A673 (cell line): Measurements from ENCODE around the gene FAM185A. TPM values are rescaled to one million over a fixed set of nuclear protein-coding genes. Genes with fewer than 3 reads are reported as not detected.

Experiments
- BruUV-seq: library from RNA; stranded (reverse); fragments of 400-500 nt; replicated peaks from 2 replicates; lab custom pipeline; 2021; lab: Mats Ljungman, UMichigan
- CTCF ChIA-PET: fragments of 300-600 bp; sonication (Branson Sonifier 250); formaldehyde crosslinking; loops from one replicate; lab custom pipeline; 2022; ENCODE audit warnings: antibody characterized with exemption; lab: Charles Lee
- POLR2A ChIA-PET: fragments of 300-600 bp; sonication (Branson Sonifier 250); formaldehyde crosslinking; loops from one replicate; lab custom pipeline; 2022; ENCODE audit warnings: antibody characterized with exemption; ENCODE audit not compliant: low non-redundant PET; lab: Charles Lee
- DNase-seq: peaks from one replicate; pipeline ENCODE4 v3.0.0-alpha.2; 2015; ENCODE audit warnings: low spot score
- H3K27ac ChIP-seq: fragments of 200-600 bp; sonication (generic); 2 replicates; pipeline ENCODE4 v1.5.1; 2016; ENCODE audit warnings: mixed run types, low read depth, mild to moderate bottlenecking, mixed read lengths, antibody characterized with exemption, low read length; ENCODE audit not compliant: poor library complexity, severe bottlenecking
- H3K27me3 ChIP-seq: fragments of 200-600 bp; sonication (generic); replicated peaks from 2 replicates; pipeline ENCODE4 v1.6.1; 2017; ENCODE audit warnings: mixed run types, low read depth, mild to moderate bottlenecking, mixed read lengths, antibody characterized with exemption, low read length; ENCODE audit not compliant: insufficient read depth, poor library complexity
- H3K36me3 ChIP-seq: fragments of 200-600 bp; sonication (generic); 2 replicates; pipeline ENCODE4 v1.6.1; 2016; ENCODE audit warnings: mixed run types, mild to moderate bottlenecking, mixed read lengths, antibody characterized with exemption, low read length; ENCODE audit not compliant: insufficient read depth, poor library complexity, severe bottlenecking
- H3K4me1 ChIP-seq: fragments of 200-600 bp; sonication (generic); 2 replicates; pipeline ENCODE4 v1.6.1; 2017; ENCODE audit warnings: mixed run types, mild to moderate bottlenecking, mixed read lengths, antibody characterized with exemption, low read length; ENCODE audit not compliant: insufficient read depth, poor library complexity, severe bottlenecking
- H3K4me3 ChIP-seq: fragments of 200-600 bp; sonication (generic); 2 replicates; pipeline ENCODE4 v1.5.1; 2016; ENCODE audit warnings: low read depth, mixed run types, mild to moderate bottlenecking, mixed read lengths, low read length; ENCODE audit not compliant: poor library complexity, severe bottlenecking
- H3K9me3 ChIP-seq: fragments of 200-600 bp; sonication (generic); 2 replicates; pipeline ENCODE4 v1.6.1; 2016; ENCODE audit warnings: mixed run types, low read depth, mild to moderate bottlenecking, mixed read lengths, antibody characterized with exemption, low read length; ENCODE audit not compliant: poor library complexity, severe bottlenecking
- EZH2 ChIP-seq: fragments of 200-600 bp; sonication (generic); IDR thresholded peaks from 2 replicates; pipeline ENCODE4 v1.6.1; 2017; ENCODE audit warnings: borderline replicate concordance, low read depth, mild to moderate bottlenecking, mixed read lengths, antibody characterized with exemption, low read length; ENCODE audit not compliant: poor library complexity, severe bottlenecking
- intact Hi-C: fragments of 100-400 bp; cut with micrococcal nuclease; formaldehyde crosslinking; loops from one replicate; pipeline ENCODE4 v1.10.0; 2022; ENCODE audit not compliant: unreplicated experiment
- total RNA-seq: library from RNA; stranded (reverse); gene quantifications from 2 replicates; pipeline ENCODE4 v1.2.3, GENCODE V29; 2021
- TF ChIP-seq, protein P1 (sequence below): fragments of 300-800, 200-600 bp; sonication (generic); conservative IDR thresholded peaks from 2 replicates; pipeline ENCODE4 v1.5.1; 2017; ENCODE audit warnings: low read depth, mild to moderate bottlenecking, antibody characterized with exemption, low read length, moderate library complexity, mixed read lengths

Gene FAM185A
- total RNA-seq, 1 experiment from 2014 or later: 4.6 TPM

DNA sequence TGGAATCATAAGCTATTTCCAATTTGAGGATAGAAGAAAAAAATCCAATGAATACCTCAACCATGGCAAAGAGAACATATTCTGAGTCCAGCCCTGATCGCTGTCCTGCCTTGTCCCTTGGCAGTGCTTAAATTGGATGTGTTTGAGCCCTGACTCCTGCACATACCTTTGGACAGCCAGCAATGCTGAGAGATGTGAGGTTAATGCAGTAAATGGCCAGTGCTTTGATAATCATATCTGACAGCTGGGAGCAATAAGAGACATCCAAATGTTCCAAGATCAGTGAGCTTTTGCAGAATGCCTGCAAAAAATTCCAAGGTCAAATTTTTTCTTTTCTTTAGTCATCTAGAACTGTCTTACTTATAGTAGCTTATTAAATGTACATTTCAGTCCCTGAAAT is 83.9 kb downstream of the FAM185A start:
- Histone ChIP-seq H3K27ac (no peak overlapping the region), H3K9me3 (no peaks in the 10 kb centered on the region), H3K4me3 (no peak overlapping the region), H3K4me1 (peaks cover 21% of the 10 kb centered on the region), H3K27me3 (no peaks in the 10 kb centered on the region), H3K36me3 (no peaks in the 10 kb centered on the region)
- no peak for TF ChIP-seq EZH2
- TF ChIP-seq, protein P1, sequence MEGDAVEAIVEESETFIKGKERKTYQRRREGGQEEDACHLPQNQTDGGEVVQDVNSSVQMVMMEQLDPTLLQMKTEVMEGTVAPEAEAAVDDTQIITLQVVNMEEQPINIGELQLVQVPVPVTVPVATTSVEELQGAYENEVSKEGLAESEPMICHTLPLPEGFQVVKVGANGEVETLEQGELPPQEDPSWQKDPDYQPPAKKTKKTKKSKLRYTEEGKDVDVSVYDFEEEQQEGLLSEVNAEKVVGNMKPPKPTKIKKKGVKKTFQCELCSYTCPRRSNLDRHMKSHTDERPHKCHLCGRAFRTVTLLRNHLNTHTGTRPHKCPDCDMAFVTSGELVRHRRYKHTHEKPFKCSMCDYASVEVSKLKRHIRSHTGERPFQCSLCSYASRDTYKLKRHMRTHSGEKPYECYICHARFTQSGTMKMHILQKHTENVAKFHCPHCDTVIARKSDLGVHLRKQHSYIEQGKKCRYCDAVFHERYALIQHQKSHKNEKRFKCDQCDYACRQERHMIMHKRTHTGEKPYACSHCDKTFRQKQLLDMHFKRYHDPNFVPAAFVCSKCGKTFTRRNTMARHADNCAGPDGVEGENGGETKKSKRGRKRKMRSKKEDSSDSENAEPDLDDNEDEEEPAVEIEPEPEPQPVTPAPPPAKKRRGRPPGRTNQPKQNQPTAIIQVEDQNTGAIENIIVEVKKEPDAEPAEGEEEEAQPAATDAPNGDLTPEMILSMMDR: no peak
- CTCF ChIA-PET: no interaction called here
- POLR2A ChIA-PET: no interaction called here
- DNase-seq: no peak
- BruUV-seq: no TSS peak
- intact Hi-C loops: no loop called here

DNA sequence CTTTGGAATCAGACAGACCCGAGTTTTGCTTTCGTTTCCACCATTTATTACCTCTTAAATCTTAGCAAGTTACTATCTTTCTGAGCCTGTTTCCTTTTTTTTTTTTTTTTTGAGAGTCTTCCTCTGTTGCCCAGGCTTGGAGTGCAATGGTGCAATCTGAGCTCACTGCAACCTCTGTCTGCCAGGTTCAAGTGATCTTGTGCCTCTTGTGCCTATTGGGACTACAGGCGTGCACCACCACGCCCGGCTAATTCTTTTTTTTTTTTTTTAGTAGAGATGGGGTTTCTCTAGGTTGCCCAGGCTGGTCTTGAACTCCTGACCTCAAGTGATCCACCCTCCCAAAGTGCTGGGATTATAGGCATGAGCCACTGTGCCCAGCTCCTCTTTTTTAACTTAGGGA is 84.5 kb downstream of the FAM185A start:
- no peak for DNase-seq
- H3K27ac ChIP-seq: no peak overlapping the region
- BruUV-seq: no TSS peak
- no peaks in the 10 kb centered on the region for H3K27me3 ChIP-seq
- peaks cover 21% of the 10 kb centered on the region for H3K4me1 ChIP-seq
- no peaks in the 10 kb centered on the region for H3K9me3 ChIP-seq
- TF ChIP-seq EZH2: no peak
- TF ChIP-seq, protein P1: no peak
- CTCF ChIA-PET: no interaction called here
- intact Hi-C loops: no loop called here
- no peak overlapping the region for H3K4me3 ChIP-seq
- no peaks in the 10 kb centered on the region for H3K36me3 ChIP-seq
- POLR2A ChIA-PET: no interaction called here

DNA sequence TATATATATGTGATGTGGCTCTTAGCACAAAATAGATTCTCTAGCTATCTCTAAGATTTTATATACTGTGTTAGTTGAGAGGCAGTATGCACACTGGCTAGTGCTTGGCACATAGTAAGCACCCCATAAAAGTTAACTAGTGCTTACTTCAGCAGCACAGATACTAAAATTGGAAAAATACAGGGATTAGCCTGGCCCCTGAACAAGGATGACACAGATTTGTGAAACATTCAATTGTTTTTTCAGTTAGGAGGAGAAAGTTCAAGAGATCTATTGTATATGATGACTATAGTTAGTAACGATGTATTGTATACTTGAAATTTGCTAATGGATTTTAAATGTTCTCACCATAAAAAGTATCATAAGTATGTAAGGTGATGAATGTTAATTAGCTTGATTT is 85.7 kb downstream of the FAM185A start:
- CTCF ChIA-PET: no interaction called here
- H3K27me3 ChIP-seq: no peaks in the 10 kb centered on the region
- H3K36me3 ChIP-seq: no peaks in the 10 kb centered on the region
- H3K4me1 ChIP-seq: peaks cover 21% of the 10 kb centered on the region
- TF ChIP-seq, protein P1: no peak
- no peak for TF ChIP-seq EZH2
- H3K4me3 ChIP-seq: no peak overlapping the region
- intact Hi-C loops: no loop called here
- POLR2A ChIA-PET: no interaction called here
- no peak overlapping the region for H3K27ac ChIP-seq
- no TSS peak for BruUV-seq
- peak; percentile 14 for DNase-seq
- H3K9me3 ChIP-seq: no peaks in the 10 kb centered on the region
